Ishikawa (cell line): ENCODE data around the gene EVI5L.

Source experiments
- CEBPB ChIP-seq: IDR thresholded peaks from 2 replicates; pipeline ENCODE4 v1.6.1; 2012
- CREB1 ChIP-seq: IDR thresholded peaks from 2 replicates; pipeline ENCODE4 v1.6.1; 2012; ENCODE audit warnings: low read depth
- EGR1 ChIP-seq: IDR thresholded peaks from 2 replicates; pipeline ENCODE4 v1.6.1; 2012
- EP300 ChIP-seq: IDR thresholded peaks from 2 replicates; pipeline ENCODE4 v1.6.1; 2012; ENCODE audit warnings: borderline replicate concordance
- FOXM1 ChIP-seq: IDR thresholded peaks from 2 replicates; pipeline ENCODE4 v1.6.1; 2012; ENCODE audit warnings: low read depth, borderline replicate concordance
- MAX ChIP-seq: IDR thresholded peaks from 2 replicates; pipeline ENCODE4 v1.6.1; 2012
- NFIC ChIP-seq: IDR thresholded peaks from 2 replicates; pipeline ENCODE4 v1.6.1; 2012
- RAD21 ChIP-seq: IDR thresholded peaks from 2 replicates; pipeline ENCODE4 v1.6.1; 2012; ENCODE audit warnings: low read depth
- REST ChIP-seq: IDR thresholded peaks from 2 replicates; pipeline ENCODE4 v1.6.1; 2012; ENCODE audit warnings: low read depth, mild to moderate bottlenecking
- TAF1 ChIP-seq: IDR thresholded peaks from 2 replicates; pipeline ENCODE4 v1.6.1; 2012; ENCODE audit warnings: low read depth, mild to moderate bottlenecking
- TCF12 ChIP-seq: IDR thresholded peaks from 2 replicates; pipeline ENCODE4 v1.6.1; 2012; ENCODE audit warnings: low read depth
- TEAD4 ChIP-seq: IDR thresholded peaks from 2 replicates; pipeline ENCODE4 v1.6.1; 2012
- USF1 ChIP-seq: IDR thresholded peaks from 2 replicates; pipeline ENCODE4 v1.6.1; 2012
- YY1 ChIP-seq: IDR thresholded peaks from 2 replicates; pipeline ENCODE4 v1.6.1; 2012; ENCODE audit warnings: low read depth
- ZBTB7A ChIP-seq: IDR thresholded peaks from 2 replicates; pipeline ENCODE4 v1.6.1; 2012; ENCODE audit warnings: low read depth

EVI5L gene

GRCh38 chr19:7863971-7864689 is 34.1 kb downstream of the EVI5L start:
- no peak for TF ChIP-seq CREB1
- TF ChIP-seq REST = no peak
- no peak for TF ChIP-seq YY1
- no peak for TF ChIP-seq FOXM1
- no peak for TF ChIP-seq RAD21
- no peak for TF ChIP-seq TEAD4
- no peak for TF ChIP-seq NFIC
- TF ChIP-seq USF1 = no peak
- no peak for TF ChIP-seq TAF1
- TF ChIP-seq EGR1 = no peak
- TF ChIP-seq EP300 = no peak
- TF ChIP-seq MAX = no peak

GRCh38 chr19:7864690-7865074 is 34.7 kb downstream of the EVI5L start:
- no peak for TF ChIP-seq FOXM1
- TF ChIP-seq TCF12 = no peak
- TF ChIP-seq REST = no peak
- no peak for TF ChIP-seq CREB1
- TF ChIP-seq RAD21 = no peak

- no peak for TF ChIP-seq MAX
- no peak for TF ChIP-seq RAD21
- TF ChIP-seq TAF1 = no peak
- no peak for TF ChIP-seq REST
- TF ChIP-seq YY1 = no peak
- TF ChIP-seq NFIC = no peak
- TF ChIP-seq USF1 = no peak
- no peak for TF ChIP-seq CEBPB
- TF ChIP-seq EGR1 = no peak
- TF ChIP-seq FOXM1 = no peak
- no peak for TF ChIP-seq TCF12
- no peak for TF ChIP-seq TEAD4
- no peak for TF ChIP-seq CREB1
- TF ChIP-seq ZBTB7A = no peak
- TF ChIP-seq EP300 = no peak
Observed at GRCh38 chr19:7865262-7865911, 35.4 kb downstream of the EVI5L start.

- TF ChIP-seq EGR1 (no peak), CREB1 (no peak), ZBTB7A (no peak), FOXM1 (no peak), MAX (no peak), CEBPB (no peak), TAF1 (no peak)
Observed at GRCh38 chr19:7866399-7867091, 36.5 kb downstream of the EVI5L start.
